GM23338 (cell line): ENCODE results near the gene HTR4. TPM values are rescaled to one million over a fixed set of nuclear protein-coding genes. Genes with fewer than 3 reads are reported as not detected.

Source experiments
- EZH2phosphoT487 ChIP-seq: fragments of 200-600 bp; sonication (generic); IDR thresholded peaks from one replicate; pipeline ENCODE4 v1.8.1; 2018; ENCODE audit warnings: antibody characterized with exemption; ENCODE audit not compliant: unreplicated experiment
- NANOG ChIP-seq: IDR thresholded peaks from 2 replicates; pipeline ENCODE4 v1.6.1; 2016; ENCODE audit warnings: antibody characterized with exemption, borderline replicate concordance
- POLR2AphosphoS5 ChIP-seq: IDR thresholded peaks from 2 replicates; pipeline ENCODE4 v1.6.1; 2016; ENCODE audit warnings: antibody characterized with exemption, low read depth
- ZNF114 ChIP-seq: fragments of 250-450 bp; sonication (Bioruptor Pico); IDR thresholded peaks from 2 replicates; pipeline ENCODE4 v1.5.0; 2020; ENCODE audit warnings: mild to moderate bottlenecking, moderate library complexity
- ZNF331 ChIP-seq: fragments of 250-450 bp; sonication (Bioruptor Pico); IDR thresholded peaks from 2 replicates; pipeline ENCODE4 v1.5.0; 2020; ENCODE audit warnings: low read depth, mild to moderate bottlenecking, moderate library complexity
- polyA plus RNA-seq: library from polyadenylated mRNA; unstranded; fragments of >200 nt; fragmentation: Nextera tagmentation; extraction: Ambion mirVana; gene quantifications from 2 replicates; pipeline ENCODE4 v1.2.1, GENCODE V29; 2016
- total RNA-seq: library from RNA; depleted of rRNA; stranded (reverse); fragments of >200 nt; shearing (Covaris generic); gene quantifications from 2 replicates; pipeline ENCODE4 v1.2.3, GENCODE V29; 2014
- TF ChIP-seq, protein P1 (sequence below): fragments of 250-450 bp; sonication (Bioruptor Pico); IDR thresholded peaks from 2 replicates; pipeline ENCODE4 v1.5.0; 2020; ENCODE audit warnings: mild to moderate bottlenecking, moderate library complexity
- TF ChIP-seq, protein P2 (sequence below), 2 experiments: fragments of 200-600 bp in 1 of 2; sonication (generic) in 1 of 2; conservative IDR thresholded peaks; 2 replicates each; pipeline versions ENCODE4 v1.5.1 to v1.6.1; 2016 to 2017; ENCODE audit warnings: antibody characterized with exemption in 2 of 2, low read depth in 2 of 2, mild to moderate bottlenecking in 2 of 2, moderate library complexity in 1 of 2
- TF ChIP-seq, protein P3 (sequence below): IDR thresholded peaks from one replicate; pipeline ENCODE4 v1.6.1; 2018; ENCODE audit warnings: antibody characterized with exemption; ENCODE audit not compliant: unreplicated experiment

The HTR4 gene
- total and polyA plus RNA-seq, 2 experiments from 2014 or later: 0.10 TPM; not detected in 1

DNA sequence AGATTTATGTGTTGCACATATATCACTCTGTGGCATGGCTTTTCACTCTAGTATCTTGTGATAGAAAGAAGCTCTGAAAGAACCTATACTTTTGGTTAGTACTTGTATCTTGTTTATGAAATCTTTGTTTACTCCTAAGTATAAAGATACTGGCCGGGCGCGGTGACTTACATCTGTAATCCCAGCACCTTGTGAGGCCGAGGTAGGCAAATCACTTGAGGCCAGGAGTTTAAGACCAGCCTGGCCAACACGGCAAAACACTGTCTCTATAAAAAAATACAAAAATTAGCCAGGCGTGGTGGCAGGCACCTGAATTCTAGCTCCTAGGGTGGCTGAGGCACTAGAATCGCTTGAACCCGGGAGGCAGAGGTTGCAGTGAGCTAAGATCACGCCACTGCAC, 141.8 kb downstream of the HTR4 start (continued):
- TF ChIP-seq, protein P1, sequence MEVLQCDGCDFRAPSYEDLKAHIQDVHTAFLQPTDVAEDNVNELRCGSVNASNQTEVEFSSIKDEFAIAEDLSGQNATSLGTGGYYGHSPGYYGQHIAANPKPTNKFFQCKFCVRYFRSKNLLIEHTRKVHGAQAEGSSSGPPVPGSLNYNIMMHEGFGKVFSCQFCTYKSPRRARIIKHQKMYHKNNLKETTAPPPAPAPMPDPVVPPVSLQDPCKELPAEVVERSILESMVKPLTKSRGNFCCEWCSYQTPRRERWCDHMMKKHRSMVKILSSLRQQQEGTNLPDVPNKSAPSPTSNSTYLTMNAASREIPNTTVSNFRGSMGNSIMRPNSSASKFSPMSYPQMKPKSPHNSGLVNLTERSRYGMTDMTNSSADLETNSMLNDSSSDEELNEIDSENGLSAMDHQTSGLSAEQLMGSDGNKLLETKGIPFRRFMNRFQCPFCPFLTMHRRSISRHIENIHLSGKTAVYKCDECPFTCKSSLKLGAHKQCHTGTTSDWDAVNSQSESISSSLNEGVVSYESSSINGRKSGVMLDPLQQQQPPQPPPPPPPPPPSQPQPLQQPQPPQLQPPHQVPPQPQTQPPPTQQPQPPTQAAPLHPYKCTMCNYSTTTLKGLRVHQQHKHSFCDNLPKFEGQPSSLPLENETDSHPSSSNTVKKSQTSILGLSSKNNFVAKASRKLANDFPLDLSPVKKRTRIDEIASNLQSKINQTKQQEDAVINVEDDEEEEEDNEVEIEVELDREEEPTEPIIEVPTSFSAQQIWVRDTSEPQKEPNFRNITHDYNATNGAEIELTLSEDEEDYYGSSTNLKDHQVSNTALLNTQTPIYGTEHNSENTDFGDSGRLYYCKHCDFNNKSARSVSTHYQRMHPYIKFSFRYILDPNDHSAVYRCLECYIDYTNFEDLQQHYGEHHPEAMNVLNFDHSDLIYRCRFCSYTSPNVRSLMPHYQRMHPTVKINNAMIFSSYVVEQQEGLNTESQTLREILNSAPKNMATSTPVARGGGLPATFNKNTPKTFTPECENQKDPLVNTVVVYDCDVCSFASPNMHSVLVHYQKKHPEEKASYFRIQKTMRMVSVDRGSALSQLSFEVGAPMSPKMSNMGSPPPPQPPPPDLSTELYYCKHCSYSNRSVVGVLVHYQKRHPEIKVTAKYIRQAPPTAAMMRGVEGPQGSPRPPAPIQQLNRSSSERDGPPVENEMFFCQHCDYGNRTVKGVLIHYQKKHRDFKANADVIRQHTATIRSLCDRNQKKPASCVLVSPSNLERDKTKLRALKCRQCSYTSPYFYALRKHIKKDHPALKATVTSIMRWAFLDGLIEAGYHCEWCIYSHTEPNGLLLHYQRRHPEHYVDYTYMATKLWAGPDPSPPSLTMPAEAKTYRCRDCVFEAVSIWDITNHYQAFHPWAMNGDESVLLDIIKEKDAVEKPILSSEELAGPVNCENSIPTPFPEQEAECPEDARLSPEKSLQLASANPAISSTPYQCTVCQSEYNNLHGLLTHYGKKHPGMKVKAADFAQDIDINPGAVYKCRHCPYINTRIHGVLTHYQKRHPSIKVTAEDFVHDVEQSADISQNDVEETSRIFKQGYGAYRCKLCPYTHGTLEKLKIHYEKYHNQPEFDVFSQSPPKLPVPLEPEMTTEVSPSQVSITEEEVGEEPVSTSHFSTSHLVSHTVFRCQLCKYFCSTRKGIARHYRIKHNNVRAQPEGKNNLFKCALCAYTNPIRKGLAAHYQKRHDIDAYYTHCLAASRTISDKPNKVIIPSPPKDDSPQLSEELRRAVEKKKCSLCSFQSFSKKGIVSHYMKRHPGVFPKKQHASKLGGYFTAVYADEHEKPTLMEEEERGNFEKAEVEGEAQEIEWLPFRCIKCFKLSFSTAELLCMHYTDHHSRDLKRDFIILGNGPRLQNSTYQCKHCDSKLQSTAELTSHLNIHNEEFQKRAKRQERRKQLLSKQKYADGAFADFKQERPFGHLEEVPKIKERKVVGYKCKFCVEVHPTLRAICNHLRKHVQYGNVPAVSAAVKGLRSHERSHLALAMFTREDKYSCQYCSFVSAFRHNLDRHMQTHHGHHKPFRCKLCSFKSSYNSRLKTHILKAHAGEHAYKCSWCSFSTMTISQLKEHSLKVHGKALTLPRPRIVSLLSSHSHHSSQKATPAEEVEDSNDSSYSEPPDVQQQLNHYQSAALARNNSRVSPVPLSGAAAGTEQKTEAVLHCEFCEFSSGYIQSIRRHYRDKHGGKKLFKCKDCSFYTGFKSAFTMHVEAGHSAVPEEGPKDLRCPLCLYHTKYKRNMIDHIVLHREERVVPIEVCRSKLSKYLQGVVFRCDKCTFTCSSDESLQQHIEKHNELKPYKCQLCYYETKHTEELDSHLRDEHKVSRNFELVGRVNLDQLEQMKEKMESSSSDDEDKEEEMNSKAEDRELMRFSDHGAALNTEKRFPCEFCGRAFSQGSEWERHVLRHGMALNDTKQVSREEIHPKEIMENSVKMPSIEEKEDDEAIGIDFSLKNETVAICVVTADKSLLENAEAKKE (CRISPR knock-in tag): no peak
- TF ChIP-seq, protein P2, sequence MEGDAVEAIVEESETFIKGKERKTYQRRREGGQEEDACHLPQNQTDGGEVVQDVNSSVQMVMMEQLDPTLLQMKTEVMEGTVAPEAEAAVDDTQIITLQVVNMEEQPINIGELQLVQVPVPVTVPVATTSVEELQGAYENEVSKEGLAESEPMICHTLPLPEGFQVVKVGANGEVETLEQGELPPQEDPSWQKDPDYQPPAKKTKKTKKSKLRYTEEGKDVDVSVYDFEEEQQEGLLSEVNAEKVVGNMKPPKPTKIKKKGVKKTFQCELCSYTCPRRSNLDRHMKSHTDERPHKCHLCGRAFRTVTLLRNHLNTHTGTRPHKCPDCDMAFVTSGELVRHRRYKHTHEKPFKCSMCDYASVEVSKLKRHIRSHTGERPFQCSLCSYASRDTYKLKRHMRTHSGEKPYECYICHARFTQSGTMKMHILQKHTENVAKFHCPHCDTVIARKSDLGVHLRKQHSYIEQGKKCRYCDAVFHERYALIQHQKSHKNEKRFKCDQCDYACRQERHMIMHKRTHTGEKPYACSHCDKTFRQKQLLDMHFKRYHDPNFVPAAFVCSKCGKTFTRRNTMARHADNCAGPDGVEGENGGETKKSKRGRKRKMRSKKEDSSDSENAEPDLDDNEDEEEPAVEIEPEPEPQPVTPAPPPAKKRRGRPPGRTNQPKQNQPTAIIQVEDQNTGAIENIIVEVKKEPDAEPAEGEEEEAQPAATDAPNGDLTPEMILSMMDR (conservative IDR thresholded peaks at IDR 0.05; ENCODE audit: low read depth in 2 of 2): no peak
- TF ChIP-seq ZNF114 (CRISPR knock-in tag) (no peak), NANOG (no peak), ZNF331 (CRISPR knock-in tag) (no peak), POLR2AphosphoS5 (no peak), EZH2phosphoT487 (no peak)
- TF ChIP-seq, protein P3, sequence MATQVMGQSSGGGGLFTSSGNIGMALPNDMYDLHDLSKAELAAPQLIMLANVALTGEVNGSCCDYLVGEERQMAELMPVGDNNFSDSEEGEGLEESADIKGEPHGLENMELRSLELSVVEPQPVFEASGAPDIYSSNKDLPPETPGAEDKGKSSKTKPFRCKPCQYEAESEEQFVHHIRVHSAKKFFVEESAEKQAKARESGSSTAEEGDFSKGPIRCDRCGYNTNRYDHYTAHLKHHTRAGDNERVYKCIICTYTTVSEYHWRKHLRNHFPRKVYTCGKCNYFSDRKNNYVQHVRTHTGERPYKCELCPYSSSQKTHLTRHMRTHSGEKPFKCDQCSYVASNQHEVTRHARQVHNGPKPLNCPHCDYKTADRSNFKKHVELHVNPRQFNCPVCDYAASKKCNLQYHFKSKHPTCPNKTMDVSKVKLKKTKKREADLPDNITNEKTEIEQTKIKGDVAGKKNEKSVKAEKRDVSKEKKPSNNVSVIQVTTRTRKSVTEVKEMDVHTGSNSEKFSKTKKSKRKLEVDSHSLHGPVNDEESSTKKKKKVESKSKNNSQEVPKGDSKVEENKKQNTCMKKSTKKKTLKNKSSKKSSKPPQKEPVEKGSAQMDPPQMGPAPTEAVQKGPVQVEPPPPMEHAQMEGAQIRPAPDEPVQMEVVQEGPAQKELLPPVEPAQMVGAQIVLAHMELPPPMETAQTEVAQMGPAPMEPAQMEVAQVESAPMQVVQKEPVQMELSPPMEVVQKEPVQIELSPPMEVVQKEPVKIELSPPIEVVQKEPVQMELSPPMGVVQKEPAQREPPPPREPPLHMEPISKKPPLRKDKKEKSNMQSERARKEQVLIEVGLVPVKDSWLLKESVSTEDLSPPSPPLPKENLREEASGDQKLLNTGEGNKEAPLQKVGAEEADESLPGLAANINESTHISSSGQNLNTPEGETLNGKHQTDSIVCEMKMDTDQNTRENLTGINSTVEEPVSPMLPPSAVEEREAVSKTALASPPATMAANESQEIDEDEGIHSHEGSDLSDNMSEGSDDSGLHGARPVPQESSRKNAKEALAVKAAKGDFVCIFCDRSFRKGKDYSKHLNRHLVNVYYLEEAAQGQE: no peak
